ENCODE data around the gene CORO1C.
"Not testable (repeated sequence)": the region's sequence is repeated elsewhere in the genome, so short reads cannot be mapped to it uniquely, and the experiment has no call there.

DNA sequence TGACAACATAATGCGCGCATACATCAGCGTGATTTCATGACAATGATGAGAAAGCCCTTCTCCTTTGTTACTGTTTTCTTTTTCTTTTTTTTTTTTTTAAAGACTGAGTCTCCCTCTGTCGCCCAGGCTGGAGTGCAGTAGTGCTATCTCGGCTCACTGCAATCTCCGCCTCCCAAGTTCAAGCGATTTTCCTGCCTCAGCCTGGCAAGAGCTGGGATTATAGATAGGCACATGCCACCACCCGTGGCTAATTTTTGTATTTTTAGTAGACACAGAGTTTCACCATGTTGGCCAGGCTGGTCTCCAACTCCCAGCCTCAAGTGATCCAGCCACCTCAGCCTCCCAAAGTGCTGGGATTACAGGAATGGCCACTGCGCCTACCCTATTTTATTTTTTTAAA lies 76.7 kb downstream of the CORO1C start:
- TF ChIP-seq EP300 (IDR thresholded peaks at IDR 0.05); POLR2A (IDR thresholded peaks at IDR 0.05; ENCODE audit: low read depth): not testable (repeated sequence)
- TF ChIP-seq, protein P1, sequence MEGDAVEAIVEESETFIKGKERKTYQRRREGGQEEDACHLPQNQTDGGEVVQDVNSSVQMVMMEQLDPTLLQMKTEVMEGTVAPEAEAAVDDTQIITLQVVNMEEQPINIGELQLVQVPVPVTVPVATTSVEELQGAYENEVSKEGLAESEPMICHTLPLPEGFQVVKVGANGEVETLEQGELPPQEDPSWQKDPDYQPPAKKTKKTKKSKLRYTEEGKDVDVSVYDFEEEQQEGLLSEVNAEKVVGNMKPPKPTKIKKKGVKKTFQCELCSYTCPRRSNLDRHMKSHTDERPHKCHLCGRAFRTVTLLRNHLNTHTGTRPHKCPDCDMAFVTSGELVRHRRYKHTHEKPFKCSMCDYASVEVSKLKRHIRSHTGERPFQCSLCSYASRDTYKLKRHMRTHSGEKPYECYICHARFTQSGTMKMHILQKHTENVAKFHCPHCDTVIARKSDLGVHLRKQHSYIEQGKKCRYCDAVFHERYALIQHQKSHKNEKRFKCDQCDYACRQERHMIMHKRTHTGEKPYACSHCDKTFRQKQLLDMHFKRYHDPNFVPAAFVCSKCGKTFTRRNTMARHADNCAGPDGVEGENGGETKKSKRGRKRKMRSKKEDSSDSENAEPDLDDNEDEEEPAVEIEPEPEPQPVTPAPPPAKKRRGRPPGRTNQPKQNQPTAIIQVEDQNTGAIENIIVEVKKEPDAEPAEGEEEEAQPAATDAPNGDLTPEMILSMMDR (IDR thresholded peaks at IDR 0.05): not testable (repeated sequence)
